ENCODE data around the gene SLC25A21.

Gene SLC25A21

DNA sequence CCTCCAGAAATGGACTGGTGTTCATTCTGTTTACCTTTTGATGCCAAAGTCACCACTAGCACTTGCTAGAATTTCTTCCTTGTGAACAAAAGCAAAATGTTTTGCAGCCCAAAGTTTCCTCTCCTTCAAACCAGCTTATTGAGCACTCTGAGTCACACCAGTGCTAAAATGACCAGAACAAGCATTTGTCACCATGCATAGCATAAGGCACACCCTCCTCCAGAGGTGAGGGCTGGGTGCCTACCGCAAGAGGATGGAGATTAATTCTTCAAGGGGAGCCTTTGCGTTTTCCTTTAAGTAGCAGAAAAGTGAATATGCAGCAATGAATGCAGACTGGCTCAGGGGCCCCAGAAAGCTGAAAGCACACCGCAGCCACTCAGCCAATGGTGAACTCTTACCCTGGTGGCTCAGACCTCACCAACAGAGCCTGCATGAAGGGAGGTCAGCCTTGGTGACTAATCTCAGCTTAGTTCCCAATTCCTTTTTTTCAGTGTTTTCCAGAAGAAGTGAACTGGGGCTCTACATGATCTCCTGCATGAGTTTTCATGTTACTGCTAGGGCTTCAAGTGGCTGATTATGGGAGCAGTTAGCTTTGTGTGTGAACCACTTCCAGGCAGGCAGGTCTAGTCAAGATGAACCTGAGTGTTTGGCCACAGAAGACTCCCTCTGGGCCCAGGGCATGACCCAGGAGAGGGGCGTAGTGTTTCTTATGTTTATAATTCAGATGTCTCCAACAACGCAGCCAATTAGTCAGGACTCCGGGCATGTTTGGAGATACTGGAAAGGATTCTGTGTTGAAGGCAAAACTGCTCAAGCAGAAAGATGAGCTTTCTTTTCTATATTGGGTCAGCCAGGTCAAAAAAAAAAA lies 414.4 kb downstream of the SLC25A21 start:
- DNase-seq (ENCODE audit: low spot score): no peak

GRCh38 chr14:36756226-36756625 lies 416.2 kb downstream of the SLC25A21 start:
- no peak for DNase-seq (ENCODE audit: low spot score)

DNA sequence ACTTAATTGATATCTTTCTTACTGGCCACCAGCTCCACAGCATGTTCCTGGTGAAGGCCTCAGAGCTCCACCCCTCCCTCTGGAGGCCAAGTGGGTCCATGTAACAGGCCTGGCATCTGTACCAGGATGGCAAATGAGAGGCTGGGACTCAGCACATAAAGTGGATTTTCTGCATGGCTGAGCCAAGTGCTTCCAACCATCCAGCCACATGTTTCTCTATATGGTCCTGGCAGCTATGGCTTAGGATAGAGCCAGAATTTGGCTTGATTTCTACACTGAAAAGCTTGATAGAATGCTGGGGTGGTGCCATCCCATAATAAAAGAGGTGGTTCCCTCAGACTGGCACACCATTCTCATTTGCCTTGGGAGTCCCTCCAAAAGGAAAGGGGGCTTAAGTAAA lies 416.6 kb downstream of the SLC25A21 start:
- DNase-seq (ENCODE audit: low spot score): no peak

GRCh38 chr14:36751920-36752319 lies 420.5 kb downstream of the SLC25A21 start:
- no peak for DNase-seq (ENCODE audit: low spot score)

GRCh38 chr14:36751106-36751505 lies 421.3 kb downstream of the SLC25A21 start:
- no peak for DNase-seq (ENCODE audit: low spot score)

GRCh38 chr14:36750244-36750643 lies 422.2 kb downstream of the SLC25A21 start:
- DNase-seq (ENCODE audit: low spot score): no peak

- DNase-seq (ENCODE audit: low spot score): no peak
Observed at GRCh38 chr14:36748610-36749213, 423.7 kb downstream of the SLC25A21 start.

DNA sequence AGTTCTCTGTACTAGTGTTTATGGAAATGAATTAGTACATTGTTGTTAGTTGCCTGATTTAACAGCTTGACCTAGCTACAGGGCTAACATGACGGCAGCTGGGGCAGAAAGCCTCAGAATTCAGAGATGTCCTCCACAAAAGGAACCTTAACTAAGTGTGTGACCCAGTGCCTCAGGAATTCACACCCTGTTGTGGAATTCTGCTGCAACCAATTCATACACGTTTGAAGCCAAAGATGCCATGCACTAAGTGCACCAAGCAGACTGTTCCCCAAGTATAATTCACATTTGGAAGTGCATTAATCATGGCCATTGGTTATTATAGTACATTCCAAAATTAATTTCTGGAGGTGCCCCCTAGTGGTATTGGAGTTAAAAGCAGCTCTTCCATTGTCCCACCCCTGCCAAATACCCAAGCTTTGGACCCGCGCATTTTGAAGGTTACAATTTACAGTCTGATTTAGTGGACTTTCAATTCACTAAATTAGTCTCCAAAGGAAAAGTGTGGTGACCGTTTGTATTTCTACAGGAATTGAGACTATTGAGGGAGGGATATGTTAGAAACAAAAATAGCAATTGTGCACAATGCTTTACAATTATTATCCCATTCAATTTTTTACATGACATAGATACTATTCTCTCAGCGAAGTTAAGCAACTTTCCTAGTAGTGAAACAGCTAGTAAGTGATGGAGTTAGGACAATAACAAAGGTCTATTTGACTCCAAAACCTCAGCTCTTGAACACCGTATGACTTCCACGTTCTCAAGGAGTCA lies 424.8 kb downstream of the SLC25A21 start:
- no peak for DNase-seq (ENCODE audit: low spot score)

GRCh38 chr14:36746872-36747271 lies 425.5 kb downstream of the SLC25A21 start:
- no peak for DNase-seq (ENCODE audit: low spot score)

DNA sequence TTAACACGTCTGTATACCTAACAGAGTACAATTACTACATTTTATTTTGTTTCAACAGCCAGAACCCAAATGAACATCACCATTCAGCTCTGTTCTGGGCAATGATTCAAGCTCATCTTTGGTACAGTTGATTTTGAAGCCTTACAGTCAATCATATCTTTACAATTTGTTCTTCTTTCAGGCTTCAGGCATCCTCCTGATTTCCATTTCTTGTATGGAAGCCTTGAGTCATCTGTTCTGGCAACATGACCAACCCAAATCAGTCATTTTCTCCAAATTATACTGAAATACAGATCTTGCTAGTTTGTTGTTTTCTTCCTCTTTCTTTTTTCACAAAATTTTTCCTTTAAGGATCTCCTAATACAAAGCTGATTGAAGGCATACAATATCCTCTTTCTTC lies 430.5 kb downstream of the SLC25A21 start:
- DNase-seq (ENCODE audit: low spot score): no peak

DNA sequence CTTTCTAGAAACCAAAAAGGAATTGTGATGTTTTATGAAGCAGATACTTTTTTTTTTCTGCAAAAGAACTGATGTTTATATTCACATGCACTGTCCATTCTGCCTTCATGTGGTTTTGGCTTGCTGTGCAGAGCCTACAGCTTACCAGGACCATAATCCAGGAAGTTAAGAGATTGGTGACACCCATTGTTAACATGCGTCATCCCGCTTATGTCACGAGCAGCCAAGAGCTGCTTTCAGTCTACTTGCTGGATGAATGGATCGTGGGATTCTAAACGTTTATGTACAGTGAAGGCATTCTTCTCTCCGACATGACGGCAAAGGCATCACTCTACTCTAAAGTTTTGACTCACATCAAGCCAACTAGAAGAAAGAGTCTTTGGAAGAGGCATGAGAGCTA lies 434.1 kb downstream of the SLC25A21 start:
- DNase-seq (ENCODE audit: low spot score): no peak

GRCh38 chr14:36726128-36726527 lies 446.3 kb downstream of the SLC25A21 start:
- no peak for DNase-seq (ENCODE audit: low spot score)

- no peak for DNase-seq (ENCODE audit: low spot score)
Observed at GRCh38 chr14:36724162-36724561, 448.2 kb downstream of the SLC25A21 start.

GRCh38 chr14:36723530-36723929 lies 448.9 kb downstream of the SLC25A21 start:
- DNase-seq (ENCODE audit: low spot score): no peak

DNA sequence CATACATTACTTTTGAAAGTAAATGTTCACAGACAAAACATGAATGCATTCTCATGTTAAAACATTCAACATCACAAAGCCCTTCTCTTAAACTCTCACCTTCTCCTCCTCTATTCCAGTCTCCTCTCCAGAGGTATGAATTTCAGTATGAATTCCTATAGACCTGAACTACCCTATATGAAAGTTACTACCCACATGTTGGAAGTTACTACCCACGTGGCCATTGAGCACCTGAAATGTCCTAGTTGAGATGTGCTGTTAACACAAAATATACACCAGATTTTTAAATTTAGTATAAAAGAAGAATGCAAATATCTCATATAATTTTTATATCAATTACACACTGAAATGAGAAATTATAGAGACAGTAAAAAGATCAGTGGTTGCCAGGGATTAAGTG lies 450.5 kb downstream of the SLC25A21 start:
- no peak for DNase-seq (ENCODE audit: low spot score)

GRCh38 chr14:36720657-36721056 lies 451.7 kb downstream of the SLC25A21 start:
- no peak for DNase-seq (ENCODE audit: low spot score)

DNA sequence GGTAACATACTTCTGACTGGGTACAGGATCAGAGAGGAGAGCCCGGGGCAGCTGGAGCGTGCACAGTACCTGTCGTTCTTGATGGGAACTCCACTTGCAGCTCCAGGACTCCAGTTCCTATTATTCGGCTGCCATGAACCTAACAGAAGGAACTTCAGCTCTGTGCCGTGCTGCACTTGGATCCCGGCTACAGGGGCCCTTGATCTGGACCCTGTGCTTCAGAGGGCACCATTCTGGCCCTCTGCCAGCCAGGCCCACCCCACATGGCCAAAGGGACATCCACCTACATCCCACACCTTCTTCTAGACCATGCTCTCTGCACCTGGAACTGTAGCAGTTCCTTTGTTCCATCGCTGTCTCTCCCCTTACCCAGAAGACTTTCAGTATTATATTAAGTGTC lies 452.6 kb downstream of the SLC25A21 start:
- no peak for DNase-seq (ENCODE audit: low spot score)

DNA sequence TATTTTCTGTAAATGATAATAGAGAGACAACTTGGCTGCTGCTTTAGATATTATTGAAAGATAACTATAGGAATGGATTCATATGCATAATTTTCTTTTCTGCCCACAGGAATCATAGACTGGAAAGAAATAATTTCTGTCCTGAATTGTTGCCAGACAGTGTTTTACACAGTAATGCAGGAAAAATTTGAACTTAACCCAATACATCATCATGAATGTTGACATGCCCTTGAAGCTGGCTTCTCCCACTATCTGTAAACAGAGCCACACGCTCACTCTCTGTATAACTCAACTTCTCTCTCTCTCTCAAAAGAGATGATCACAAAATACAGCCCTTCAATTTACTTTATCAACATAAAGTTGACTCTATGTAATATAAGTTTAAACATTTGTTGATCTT lies 454.2 kb downstream of the SLC25A21 start:
- DNase-seq (ENCODE audit: low spot score): no peak

- no peak for DNase-seq (ENCODE audit: low spot score)
Observed at GRCh38 chr14:36717363-36717762, 455.0 kb downstream of the SLC25A21 start.

GRCh38 chr14:36716614-36717184 lies 455.7 kb downstream of the SLC25A21 start:
- no peak for DNase-seq (ENCODE audit: low spot score)

GRCh38 chr14:36713960-36714703 lies 458.3 kb downstream of the SLC25A21 start:
- no peak for DNase-seq (ENCODE audit: low spot score)

- no peak for DNase-seq (ENCODE audit: low spot score)
Observed at GRCh38 chr14:36707570-36707969, 464.8 kb downstream of the SLC25A21 start.

All from activated CD4-positive, alpha-beta T cell treated with anti-CD3 and anti-CD28 coated beads, Interleukin-2, Interleukin-4, amounts not matched to agents 100 ng/mL and 50 ng/mL, durations not matched to agents 16 hours and 8 hours (primary cell).